ENCODE results near the gene STXBP5L.
"Not testable (repeated sequence)": the region's sequence is repeated elsewhere in the genome, so short reads cannot be mapped to it uniquely, and the experiment has no call there.

STXBP5L gene

DNA sequence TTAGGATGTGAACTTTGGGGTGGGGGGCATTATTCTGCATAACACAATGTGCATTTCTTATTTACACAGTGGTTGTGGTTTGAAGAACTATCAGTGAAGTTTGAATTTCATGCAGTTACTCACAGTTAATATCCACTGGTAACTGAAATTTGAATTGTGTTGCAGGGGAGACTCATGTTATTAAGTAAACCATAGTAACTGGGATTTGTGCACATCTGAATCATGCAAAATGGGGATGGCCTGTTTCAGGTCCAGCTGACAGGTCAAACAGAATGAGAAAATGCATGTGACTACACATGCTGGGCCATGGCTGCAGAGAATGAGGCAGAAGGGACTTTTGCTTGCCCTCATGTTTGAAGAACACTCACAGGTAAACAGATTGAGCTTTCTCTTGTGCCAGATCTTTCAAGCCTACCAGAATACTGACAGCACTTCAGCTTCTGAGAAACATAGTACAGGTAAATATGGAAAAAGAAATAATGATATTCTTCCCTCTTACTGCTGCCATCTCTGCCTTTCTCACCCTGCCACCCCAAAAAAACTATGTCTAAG, 522.7 kb downstream of the STXBP5L start:
- H3K4me1 ChIP-seq (ENCODE audit: control insufficient read depth, insufficient read depth, low read length): no peaks in the 10 kb centered on the region
- H3K4me3 ChIP-seq (ENCODE audit: low read depth, low read length): no peak overlapping the region
- no peaks in the 10 kb centered on the region for H3K9me3 ChIP-seq (ENCODE audit: control insufficient read depth, insufficient read depth, low read length)
- peaks cover 83% of the 10 kb centered on the region for H3K36me3 ChIP-seq (ENCODE audit: control insufficient read depth, insufficient read depth, low read length)
- no peak overlapping the region for H3K9ac ChIP-seq (ENCODE audit: low read depth, low read length)
- no peaks in the 10 kb centered on the region for H3K27me3 ChIP-seq (ENCODE audit: control insufficient read depth, insufficient read depth, low read length)
- no peak overlapping the region for H3K27ac ChIP-seq (ENCODE audit: low read depth, low read length)

DNA sequence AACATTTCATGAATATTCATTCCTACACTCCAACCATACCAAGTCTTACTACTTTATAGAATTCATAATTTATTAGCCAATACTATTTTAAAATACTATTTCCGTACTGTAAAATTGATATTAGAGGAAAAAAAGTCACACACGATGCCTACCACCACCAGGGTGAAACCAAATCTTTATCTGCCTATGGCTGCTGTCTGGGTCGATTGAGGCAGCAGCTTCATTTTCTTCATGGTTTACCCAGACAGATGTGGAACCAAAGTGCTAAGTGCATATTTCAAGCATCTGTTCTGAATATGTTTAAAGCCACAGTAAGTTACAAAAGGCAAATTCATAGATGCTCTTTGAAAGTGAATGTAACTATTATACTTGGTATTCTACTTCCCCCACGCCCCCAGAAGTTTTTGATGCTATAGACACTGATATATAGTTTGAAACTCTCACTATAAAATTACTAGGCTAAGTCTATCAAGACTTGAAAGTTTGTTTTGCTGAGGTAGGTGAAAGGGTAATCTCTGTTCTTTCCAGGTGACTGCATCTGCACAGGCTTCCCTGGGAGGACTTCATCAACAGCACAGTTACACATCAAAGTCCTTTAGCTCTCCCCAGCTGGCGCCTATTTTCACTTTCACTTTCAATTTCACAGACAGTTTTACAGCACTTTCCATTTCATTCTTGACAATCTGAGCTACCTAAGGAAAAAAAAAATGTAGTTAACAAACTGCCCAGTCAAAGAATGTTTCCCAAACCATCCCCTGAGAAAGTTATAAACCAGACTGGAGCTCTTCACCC, 523.9 kb downstream of the STXBP5L start:
- no peak overlapping the region for H3K9ac ChIP-seq (ENCODE audit: low read depth, low read length)

DNA sequence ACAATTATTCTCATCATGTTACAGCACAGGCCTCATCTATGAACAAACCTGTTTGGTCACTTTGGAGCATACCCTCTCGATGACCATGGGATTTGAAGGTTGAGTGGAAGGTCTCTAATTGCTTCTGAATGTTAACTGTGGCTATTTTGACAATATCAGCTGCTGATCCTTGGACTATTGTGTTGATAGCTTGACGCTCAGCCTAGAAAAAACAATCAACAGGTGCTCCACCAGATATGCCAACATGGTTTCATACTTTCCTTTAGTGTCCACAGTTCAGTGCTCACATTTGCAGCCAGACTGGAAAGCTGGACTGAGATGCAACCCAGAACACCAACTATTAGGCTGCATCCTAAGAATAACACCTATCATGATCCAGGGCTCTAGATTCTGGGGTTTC, 528.1 kb downstream of the STXBP5L start:
- Histone ChIP-seq H3K27ac (ENCODE audit: low read depth, low read length) (no peak overlapping the region), H3K27me3 (ENCODE audit: control insufficient read depth, insufficient read depth, low read length) (no peaks in the 10 kb centered on the region), H3K36me3 (ENCODE audit: control insufficient read depth, insufficient read depth, low read length) (peaks cover 84% of the 10 kb centered on the region), H3K4me1 (ENCODE audit: control insufficient read depth, insufficient read depth, low read length) (no peaks in the 10 kb centered on the region), H3K4me3 (ENCODE audit: low read depth, low read length) (no peak overlapping the region), H3K9me3 (ENCODE audit: control insufficient read depth, insufficient read depth, low read length) (no peaks in the 10 kb centered on the region), H3K9ac (ENCODE audit: low read depth, low read length) (no peak overlapping the region)

More for the DNA sequence above, 523.9 kb downstream of the STXBP5L start:
- H3K9me3 ChIP-seq (ENCODE audit: control insufficient read depth, insufficient read depth, low read length): no peaks in the 10 kb centered on the region
- H3K4me3 ChIP-seq (ENCODE audit: low read depth, low read length): no peak overlapping the region
- no peaks in the 10 kb centered on the region for H3K4me1 ChIP-seq (ENCODE audit: control insufficient read depth, insufficient read depth, low read length)
- H3K27me3 ChIP-seq (ENCODE audit: control insufficient read depth, insufficient read depth, low read length): no peaks in the 10 kb centered on the region
- peaks cover 89% of the 10 kb centered on the region for H3K36me3 ChIP-seq (ENCODE audit: control insufficient read depth, insufficient read depth, low read length)
- no peak overlapping the region for H3K27ac ChIP-seq (ENCODE audit: low read depth, low read length)

DNA sequence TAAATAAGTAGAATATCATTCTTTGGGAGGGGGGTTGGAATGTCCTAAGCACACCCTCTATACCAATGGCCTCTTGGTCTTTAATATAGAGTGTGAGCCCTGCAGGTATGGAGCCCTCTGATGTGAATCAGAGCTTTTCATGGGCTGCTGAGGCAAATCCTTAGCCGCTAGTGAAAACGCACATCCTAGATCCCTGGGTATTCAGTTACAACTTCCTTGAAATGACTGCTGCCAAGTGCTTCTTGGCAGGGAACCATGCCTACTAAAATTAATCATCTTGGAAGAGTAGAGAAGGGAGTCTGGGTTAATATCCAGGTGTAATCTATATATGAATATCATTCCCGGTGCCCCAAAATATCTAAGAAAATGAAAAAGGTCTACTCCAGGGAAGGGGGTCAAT, 528.6 kb downstream of the STXBP5L start:
- Histone ChIP-seq H3K27ac (ENCODE audit: low read depth, low read length) (no peak overlapping the region), H3K4me3 (ENCODE audit: low read depth, low read length) (no peak overlapping the region), H3K9ac (ENCODE audit: low read depth, low read length) (no peak overlapping the region), H3K27me3 (ENCODE audit: control insufficient read depth, insufficient read depth, low read length) (no peaks in the 10 kb centered on the region), H3K36me3 (ENCODE audit: control insufficient read depth, insufficient read depth, low read length) (peaks cover 84% of the 10 kb centered on the region), H3K4me1 (ENCODE audit: control insufficient read depth, insufficient read depth, low read length) (no peaks in the 10 kb centered on the region), H3K9me3 (ENCODE audit: control insufficient read depth, insufficient read depth, low read length) (no peaks in the 10 kb centered on the region)

DNA sequence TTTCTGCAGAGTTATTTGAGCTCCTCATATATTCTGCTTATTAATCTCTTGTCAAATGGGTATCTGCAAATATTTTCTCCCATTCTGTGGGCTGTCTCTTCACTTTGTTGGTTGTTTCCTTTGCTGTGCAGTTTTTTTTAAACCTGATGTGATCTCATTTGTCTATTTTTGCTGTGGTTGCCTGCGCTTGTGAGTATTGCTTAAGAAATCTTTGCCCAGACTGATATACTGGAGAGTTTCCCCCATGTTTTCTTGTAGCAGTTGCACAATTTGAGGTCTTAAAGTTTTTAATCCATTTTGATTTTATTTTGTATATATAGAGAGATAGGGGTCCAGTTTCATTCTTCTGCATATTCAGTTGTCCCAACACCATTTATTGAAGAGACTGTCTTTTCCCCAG, 535.5 kb downstream of the STXBP5L start:
- Histone ChIP-seq H3K27ac (ENCODE audit: low read depth, low read length) (no peak overlapping the region), H3K36me3 (ENCODE audit: control insufficient read depth, insufficient read depth, low read length) (peaks cover 58% of the 10 kb centered on the region), H3K27me3 (ENCODE audit: control insufficient read depth, insufficient read depth, low read length) (no peaks in the 10 kb centered on the region), H3K4me1 (ENCODE audit: control insufficient read depth, insufficient read depth, low read length) (no peaks in the 10 kb centered on the region), H3K9me3 (ENCODE audit: control insufficient read depth, insufficient read depth, low read length) (no peaks in the 10 kb centered on the region), H3K9ac (ENCODE audit: low read depth, low read length) (no peak overlapping the region), H3K4me3 (ENCODE audit: low read depth, low read length) (no peak overlapping the region)

DNA sequence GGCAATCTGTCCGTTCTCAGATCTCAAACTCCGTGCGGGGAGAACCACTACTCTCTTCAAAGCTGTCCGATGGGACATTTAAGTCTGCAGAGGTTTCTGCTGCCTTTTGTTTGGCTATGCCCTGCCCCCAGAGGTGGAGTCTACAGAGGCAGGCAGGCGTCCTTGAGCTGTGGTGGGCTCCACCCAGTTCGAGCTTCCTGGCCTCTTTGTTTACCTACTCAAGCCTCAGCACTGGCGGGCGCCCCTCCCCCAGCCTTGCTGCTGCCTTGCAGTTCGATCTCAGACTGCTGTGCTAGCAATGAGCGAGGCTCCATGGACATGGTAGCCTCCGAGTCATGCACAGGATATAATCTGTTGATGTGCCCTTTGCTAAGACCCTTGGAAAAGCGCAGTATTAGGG, 543.7 kb downstream of the STXBP5L start:
- H3K9me3 ChIP-seq (ENCODE audit: control insufficient read depth, insufficient read depth, low read length); H3K4me3 ChIP-seq (ENCODE audit: low read depth, low read length); H3K9ac ChIP-seq (ENCODE audit: low read depth, low read length); H3K4me1 ChIP-seq (ENCODE audit: control insufficient read depth, insufficient read depth, low read length); H3K27ac ChIP-seq (ENCODE audit: low read depth, low read length); H3K27me3 ChIP-seq (ENCODE audit: control insufficient read depth, insufficient read depth, low read length): not testable (repeated sequence)
- H3K36me3 ChIP-seq (ENCODE audit: control insufficient read depth, insufficient read depth, low read length): peaks cover 28% of the 10 kb centered on the region

DNA sequence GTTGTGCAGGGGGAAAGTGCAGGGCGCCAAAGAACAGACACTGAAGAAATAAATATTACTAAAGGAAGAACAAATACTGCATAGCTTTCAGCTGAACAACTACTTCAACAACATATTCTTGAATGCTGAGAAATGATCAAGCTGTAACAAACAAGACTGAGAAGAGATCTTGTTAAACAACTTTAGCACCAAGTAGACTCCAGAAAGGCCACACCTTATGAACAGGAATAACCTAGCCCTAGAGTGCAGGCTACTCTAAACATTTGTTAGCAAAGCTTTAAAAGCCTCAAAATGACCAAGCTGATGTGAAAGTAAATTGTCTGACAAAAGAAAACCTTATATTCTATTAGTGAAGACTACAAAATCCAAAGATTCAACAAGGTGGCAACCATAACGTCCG, 554.6 kb downstream of the STXBP5L start:
- Histone ChIP-seq H3K9me3 (ENCODE audit: control insufficient read depth, insufficient read depth, low read length) (peaks cover 2% of the 10 kb centered on the region), H3K4me3 (ENCODE audit: low read depth, low read length) (no peak overlapping the region), H3K27me3 (ENCODE audit: control insufficient read depth, insufficient read depth, low read length) (no peaks in the 10 kb centered on the region), H3K27ac (ENCODE audit: low read depth, low read length) (no peak overlapping the region), H3K9ac (ENCODE audit: low read depth, low read length) (no peak overlapping the region), H3K36me3 (ENCODE audit: control insufficient read depth, insufficient read depth, low read length) (peaks cover 84% of the 10 kb centered on the region), H3K4me1 (ENCODE audit: control insufficient read depth, insufficient read depth, low read length) (no peaks in the 10 kb centered on the region)

DNA sequence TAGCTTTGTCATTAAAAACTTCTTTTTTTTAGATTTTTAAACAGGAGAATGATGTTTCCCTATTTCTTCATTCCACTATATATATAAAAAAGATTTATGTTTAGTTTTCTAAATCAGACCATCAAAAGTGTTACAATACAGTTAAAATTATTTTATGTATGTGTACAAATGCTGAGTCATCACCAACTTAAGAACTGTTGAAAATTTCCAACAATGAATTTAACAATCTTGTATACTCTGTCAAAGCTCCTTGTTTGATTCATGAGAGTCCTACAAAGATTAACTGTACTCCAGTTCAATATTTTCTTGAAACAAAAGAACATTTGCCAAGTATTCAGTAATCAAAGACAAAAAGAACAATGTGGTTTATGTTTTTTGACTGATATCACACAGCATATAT, 555.7 kb downstream of the STXBP5L start:
- no peaks in the 10 kb centered on the region for H3K27me3 ChIP-seq (ENCODE audit: control insufficient read depth, insufficient read depth, low read length)
- peaks cover 92% of the 10 kb centered on the region for H3K36me3 ChIP-seq (ENCODE audit: control insufficient read depth, insufficient read depth, low read length)
- H3K27ac ChIP-seq (ENCODE audit: low read depth, low read length): no peak overlapping the region
- peaks cover 1% of the 10 kb centered on the region for H3K9me3 ChIP-seq (ENCODE audit: control insufficient read depth, insufficient read depth, low read length)
- H3K4me1 ChIP-seq (ENCODE audit: control insufficient read depth, insufficient read depth, low read length): no peaks in the 10 kb centered on the region
- H3K4me3 ChIP-seq (ENCODE audit: low read depth, low read length): no peak overlapping the region
- H3K9ac ChIP-seq (ENCODE audit: low read depth, low read length): no peak overlapping the region

DNA sequence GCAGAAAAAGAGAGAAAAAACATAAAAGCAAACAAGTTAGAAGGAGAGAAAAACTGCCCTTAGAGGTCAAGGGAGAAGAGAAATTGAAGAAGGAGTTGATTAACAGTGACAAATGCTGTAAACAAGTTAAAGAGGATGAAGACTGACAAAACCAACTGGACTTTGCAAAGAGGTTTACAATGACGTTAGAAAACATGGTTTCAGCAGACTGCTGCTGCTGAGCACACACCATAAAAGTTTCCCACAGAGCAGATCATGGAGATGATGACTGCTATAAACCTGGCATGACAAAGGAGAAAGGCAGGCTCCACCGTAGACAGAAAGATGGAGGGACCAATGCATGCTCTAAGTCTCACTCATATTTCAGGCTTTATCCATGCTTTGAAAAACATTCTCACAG, 559.1 kb downstream of the STXBP5L start:
- Histone ChIP-seq H3K27me3 (ENCODE audit: control insufficient read depth, insufficient read depth, low read length) (no peaks in the 10 kb centered on the region), H3K4me1 (ENCODE audit: control insufficient read depth, insufficient read depth, low read length) (no peaks in the 10 kb centered on the region), H3K9me3 (ENCODE audit: control insufficient read depth, insufficient read depth, low read length) (no peaks in the 10 kb centered on the region), H3K4me3 (ENCODE audit: low read depth, low read length) (no peak overlapping the region), H3K27ac (ENCODE audit: low read depth, low read length) (no peak overlapping the region), H3K9ac (ENCODE audit: low read depth, low read length) (no peak overlapping the region), H3K36me3 (ENCODE audit: control insufficient read depth, insufficient read depth, low read length) (peaks cover 87% of the 10 kb centered on the region)

DNA sequence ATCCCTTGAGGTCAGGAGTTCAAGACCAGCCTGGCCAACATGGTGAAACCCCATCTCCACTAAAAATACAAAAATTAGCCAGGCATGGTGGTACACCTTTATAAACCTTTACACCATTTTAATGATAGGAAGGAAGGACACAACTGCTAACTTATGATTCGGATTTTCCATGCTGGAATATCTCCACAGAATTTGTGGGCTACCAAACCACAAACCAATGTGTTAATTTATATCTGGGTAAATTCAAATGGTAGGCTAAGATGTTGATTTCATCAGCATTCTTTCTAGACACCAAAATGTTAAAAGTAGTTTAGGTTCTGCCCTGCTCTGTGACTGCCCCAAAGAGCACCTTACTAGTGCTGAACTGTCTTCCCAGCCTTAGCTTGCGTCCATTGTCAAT, 565.0 kb downstream of the STXBP5L start:
- Histone ChIP-seq H3K9ac (ENCODE audit: low read depth, low read length) (no peak overlapping the region), H3K27ac (ENCODE audit: low read depth, low read length) (no peak overlapping the region), H3K4me1 (ENCODE audit: control insufficient read depth, insufficient read depth, low read length) (no peaks in the 10 kb centered on the region), H3K9me3 (ENCODE audit: control insufficient read depth, insufficient read depth, low read length) (no peaks in the 10 kb centered on the region), H3K27me3 (ENCODE audit: control insufficient read depth, insufficient read depth, low read length) (no peaks in the 10 kb centered on the region), H3K4me3 (ENCODE audit: low read depth, low read length) (no peak overlapping the region), H3K36me3 (ENCODE audit: control insufficient read depth, insufficient read depth, low read length) (peaks cover 88% of the 10 kb centered on the region)

All from HUES48 (cell line).